SKM-1 treated with dmso at 0.1 percent for 144 hours (cell line): ENCODE results near the gene STXBP4.
"Not testable (repeated sequence)": the region's sequence is repeated elsewhere in the genome, so short reads cannot be mapped to it uniquely, and the experiment has no call there.

Experiments
- DNase-seq: peaks from one replicate; lab custom pipeline; 2025; ENCODE audit not compliant: unreplicated experiment; lab: John Stamatoyannopoulos, UW

Gene STXBP4

GRCh38 chr17:55053855-55054254 lies 85.3 kb downstream of the STXBP4 start:
- DNase-seq, result no peak

GRCh38 chr17:55054429-55054828 lies 85.9 kb downstream of the STXBP4 start:
- no peak for DNase-seq

GRCh38 chr17:55056526-55056925 lies 88.0 kb downstream of the STXBP4 start:
- DNase-seq, result no peak

- DNase-seq, result no peak
Measured at GRCh38 chr17:55057184-55057583, 88.6 kb downstream of the STXBP4 start.

GRCh38 chr17:55059724-55060123 lies 91.2 kb downstream of the STXBP4 start:
- no peak for DNase-seq

- DNase-seq, result no peak
Measured at GRCh38 chr17:55062921-55063320, 94.4 kb downstream of the STXBP4 start.

GRCh38 chr17:55063885-55064874 lies 95.6 kb downstream of the STXBP4 start:
- DNase-seq, result no peak

- no peak for DNase-seq
Measured at GRCh38 chr17:55067697-55068439, 99.3 kb downstream of the STXBP4 start.

- DNase-seq, result no peak
Measured at GRCh38 chr17:55068862-55069811, 100.6 kb downstream of the STXBP4 start.

GRCh38 chr17:55069983-55070529 lies 101.5 kb downstream of the STXBP4 start:
- no peak for DNase-seq

GRCh38 chr17:55072898-55073297 lies 104.3 kb downstream of the STXBP4 start:
- DNase-seq, result no peak

- not testable (repeated sequence) for DNase-seq
Measured at GRCh38 chr17:55073467-55073866, 104.9 kb downstream of the STXBP4 start.

- no peak for DNase-seq
Measured at GRCh38 chr17:55081559-55081958, 113.0 kb downstream of the STXBP4 start.

GRCh38 chr17:55086635-55087058 lies 118.1 kb downstream of the STXBP4 start:
- peak; percentile 61 for DNase-seq

- no peak for DNase-seq
Measured at GRCh38 chr17:55089256-55089655, 120.7 kb downstream of the STXBP4 start.

GRCh38 chr17:55090079-55090492 lies 121.5 kb downstream of the STXBP4 start:
- DNase-seq, result no peak

GRCh38 chr17:55093353-55093752 lies 124.8 kb downstream of the STXBP4 start:
- DNase-seq, result no peak

- DNase-seq, result no peak
Measured at GRCh38 chr17:55098765-55099164, 130.2 kb downstream of the STXBP4 start.

- no peak for DNase-seq
Measured at GRCh38 chr17:55110521-55110920, 142.0 kb downstream of the STXBP4 start.

GRCh38 chr17:55114283-55114682 lies 145.7 kb downstream of the STXBP4 start:
- DNase-seq, result no peak
